HepG2 (cell line): ENCODE results near the gene CLEC16A. TPM values are rescaled to one million over a fixed set of nuclear protein-coding genes. Genes with fewer than 3 reads are reported as not detected.
A peak's percentile ranks its signal among the peaks of the same experiment; 100 is the strongest.

Source experiments
- ATAC-seq: fragments of 200-7000 bp; cut with Tn5 transposase; 3 replicates; pipeline ENCODE4 v1.9.1; 2020; ENCODE audit warnings: mild to moderate bottlenecking, moderate library complexity
- BruUV-seq: library from RNA; stranded (reverse); fragments of 400-500 nt; replicated peaks from 2 replicates; lab custom pipeline; 2021; lab: Mats Ljungman, UMichigan
- CTCF ChIA-PET: fragments of 300-600 bp; formaldehyde crosslinking; extraction: SDS; loops from one replicate; lab custom pipeline; 2021; ENCODE audit warnings: low total read pairs, inconsistent platforms, low intra/inter-chr PET ratio; lab: Yijun Ruan, JAX
- POLR2A ChIA-PET: fragments of 350-600 bp; sonication (Branson Sonifier 250); formaldehyde crosslinking; loops from one replicate; lab custom pipeline; 2020; ENCODE audit warnings: antibody characterized with exemption, inconsistent platforms; lab: Yijun Ruan, JAX
- DNase-seq: peaks from one replicate; pipeline ENCODE4 v3.0.0-alpha.2; 2015; ENCODE audit warnings: low spot score
- FAIRE-seq: peaks from 3 replicates; lab custom pipeline; 2011; peaks lifted over from hg19 to GRCh38; lab: Jason Lieb, UNC
- H2AFZ ChIP-seq: one replicate; pipeline ENCODE4 v1.6.1; 2011; ENCODE audit warnings: low read length, inconsistent platforms
- H3K27ac ChIP-seq: fragments of 300-600 bp; 3 replicates; pipeline ENCODE4 v1.8.0; 2011; ENCODE audit warnings: mixed run types, mild to moderate bottlenecking, mixed read lengths, low read length, inconsistent platforms; ENCODE audit not compliant: insufficient read depth; ENCODE audit errors: extremely low read length
- H3K27me3 ChIP-seq, 2 experiments: fragments of 200-600 bp in 1 of 2; 2 replicates in 1 of 2; 3 replicates in 1 of 2; pipeline versions ENCODE4 v1.6.0 to v1.8.0; 2011; ENCODE audit warnings: low read length in 2 of 2, mild to moderate bottlenecking in 2 of 2, moderate library complexity in 2 of 2, inconsistent platforms in 1 of 2; ENCODE audit not compliant: insufficient read depth in 2 of 2, control insufficient read depth in 1 of 2
- H3K36me3 ChIP-seq, 2 experiments: fragments of 200-600 bp in 1 of 2; replicated peaks in 1 of 2; 2 replicates in 1 of 2; 3 replicates in 1 of 2; pipeline versions ENCODE4 v1.5.1 to v1.8.0; 2011; ENCODE audit warnings: low read length in 2 of 2, inconsistent platforms in 1 of 2; ENCODE audit not compliant: insufficient read depth in 2 of 2, control insufficient read depth in 1 of 2
- H3K4me1 ChIP-seq: 2 replicates; pipeline ENCODE4 v1.5.1; 2012; ENCODE audit warnings: low read length, inconsistent platforms; ENCODE audit not compliant: insufficient read depth
- H3K4me2 ChIP-seq: 2 replicates; pipeline ENCODE4 v1.6.0; 2011; ENCODE audit warnings: low read depth, low read length, inconsistent platforms
- H3K4me3 ChIP-seq, 3 experiments: fragments of 200-600 bp in 1 of 3; sonication (generic), shearing (Covaris generic) in 1 of 3; replicated peaks in 1 of 3; 2 replicates each; pipeline ENCODE4 v1.5.1; 2011 to 2016; ENCODE audit warnings: low read length in 3 of 3, inconsistent platforms in 2 of 3, low read depth in 2 of 3, mild to moderate bottlenecking in 2 of 3, control low read depth in 1 of 3, mixed read lengths in 1 of 3; ENCODE audit not compliant: insufficient read depth in 1 of 3
- H3K79me2 ChIP-seq: one replicate; pipeline ENCODE4 v1.6.1; 2011; ENCODE audit warnings: low read length, inconsistent platforms; ENCODE audit not compliant: insufficient read depth
- H3K9ac ChIP-seq: 2 replicates; pipeline ENCODE4 v1.6.0; 2011; ENCODE audit warnings: mild to moderate bottlenecking, low read depth, low read length, inconsistent platforms; ENCODE audit not compliant: insufficient read depth
- H3K9me3 ChIP-seq: 2 replicates; pipeline ENCODE4 v1.5.1; 2012; ENCODE audit warnings: mild to moderate bottlenecking, low read length
- H4K20me1 ChIP-seq: 2 replicates; pipeline ENCODE4 v1.6.0; 2011; ENCODE audit warnings: inconsistent platforms, mild to moderate bottlenecking, low read length, moderate library complexity; ENCODE audit not compliant: insufficient read depth
- HIVEP1 ChIP-seq: sonication (generic); formaldehyde crosslinking; IDR thresholded peaks from 2 replicates; pipeline ENCODE4 v1.4.0; 2020; ENCODE audit warnings: mild to moderate bottlenecking, missing genetic modification reagents
- HOXA3 ChIP-seq: sonication (generic); formaldehyde crosslinking; IDR thresholded peaks from 2 replicates; pipeline ENCODE4 v1.5.0; 2020; ENCODE audit warnings: missing genetic modification reagents
- IKZF1 ChIP-seq: fragments of 450-650 bp; IDR thresholded peaks from 2 replicates; pipeline ENCODE4 v1.7.1; 2016
- PPARG ChIP-seq: conservative IDR thresholded peaks from 2 replicates; pipeline ENCODE4 v1.6.1; 2016; ENCODE audit warnings: missing biosample characterization, missing genetic modification reagents
- ZNF121 ChIP-seq: sonication (generic); formaldehyde crosslinking; IDR thresholded peaks from 2 replicates; pipeline ENCODE4 v1.5.0; 2020; ENCODE audit warnings: mild to moderate bottlenecking, missing genetic modification reagents
- ZNF501 ChIP-seq: sonication (generic); formaldehyde crosslinking; IDR thresholded peaks from 2 replicates; pipeline ENCODE4 v1.5.1; 2020; ENCODE audit warnings: mild to moderate bottlenecking, moderate library complexity, missing genetic modification reagents
- WGBS: methylation state at CpG from one replicate; pipeline ENCODE4 v1.1.6; 2017; ENCODE audit warnings: low lambda C conversion rate; 5-methylcytosine and 5-hydroxymethylcytosine counted together
- in situ Hi-C: cut with HindIII; loops from 2 replicates; pipeline ENCODE4 v1.10.0; 2017; ENCODE audit warnings: low pct_unique_long_range_greater_than_20kb; ENCODE audit not compliant: extremely low pct_ligation_motif_present
- intact Hi-C: fragments of 100-400 bp; cut with micrococcal nuclease; formaldehyde crosslinking; loops from one replicate; pipeline ENCODE4 v1.10.0; 2022; ENCODE audit not compliant: unreplicated experiment
- polyA plus RNA-seq, 8 experiments: library from polyadenylated mRNA; depleted of rRNA in 3 of 8; stranded (reverse) in 7 of 8; unstranded in 1 of 8; fragments of >200 nt; fragmentation: Illumina TruSeq in 4 of 8; extraction: Trizol in 4 of 8; gene quantifications; 2 replicates each; pipeline versions ENCODE4 v1.2.1 to v1.2.3, GENCODE V29; 2011 to 2016; ENCODE audit warnings: low read depth in 4 of 8, missing spikeins in 1 of 8, mixed read lengths in 1 of 8; ENCODE audit not compliant: insufficient read depth in 1 of 8
- total RNA-seq, 5 experiments: library from RNA; depleted of rRNA; stranded (reverse); fragments of >200 nt; fragmentation: Illumina TruSeq; extraction: Trizol; gene quantifications; 2 replicates each; pipeline ENCODE4 v1.2.3, GENCODE V29; 2016; ENCODE audit warnings: low read depth in 1 of 5

The CLEC16A gene
- total and polyA plus RNA-seq, 2 of the 13 experiments (the other 11 are each of a cell fraction or from before 2014, with no cell fraction given): 8.5 to 10.3 TPM

GRCh38 chr16:11104168-11105037 lies 160.0 kb downstream of the CLEC16A start:
- ChIA-PET CTCF (no interaction called here), POLR2A (interaction anchor here (1.2 kb wide), 1 partner anchor 152 kb away, joined by 4 read pairs; the partner anchor contains the start of gene SOCS1)
- no peak overlapping the region for H3K4me3 ChIP-seq
- 0 out of 2 replicates have a peak overlapping the region, but pooled peaks have one; percentile 23 for H3K4me2 ChIP-seq
- FAIRE-seq: no peak
- H2AFZ ChIP-seq: no peak overlapping the region
- 81% methylated on average over 4 of the region's 4 CpGs for WGBS
- no peak; the same call in 1 of the 3 replicates for ATAC-seq
- no peak overlapping the region for H3K9ac ChIP-seq
- no peaks in the 10 kb centered on the region for H3K36me3 ChIP-seq
- no peaks in the 10 kb centered on the region for H3K27me3 ChIP-seq
- BruUV-seq: no TSS peak
- H3K4me1 ChIP-seq: peaks cover 40% of the 10 kb centered on the region
- H4K20me1 ChIP-seq: no peaks in the 10 kb centered on the region
- in situ Hi-C loops: no loop called here
- no peak overlapping the region for H3K27ac ChIP-seq
- TF ChIP-seq HIVEP1 (no peak), PPARG (no peak), ZNF501 (0 out of 2 replicates have a peak, but pooled peaks have one; percentile 13), IKZF1 (no peak), HOXA3 (0 out of 2 replicates have a peak, but pooled peaks have one; percentile 7), ZNF121 (peak; percentile 57; the same call in 1 of the 2 replicates)
- TF ChIP-seq, all 625 proteins: peak for 3
- Histone ChIP-seq H3K79me2 (no peaks in the 10 kb centered on the region), H3K9me3 (no peaks in the 10 kb centered on the region)
- no peak for DNase-seq
- intact Hi-C loops: loop anchor here (1.0 to 5.0 kb wide), 2 partner anchors 35 to 193 kb away; no protein-coding TSS in a partner anchor
